Colonic mucosa (tissue), 4 donors: ENCODE measurements around the gene DLGAP4. TPM values are rescaled to one million over a fixed set of nuclear protein-coding genes. Genes with fewer than 3 reads are reported as not detected.
"Not testable (repeated sequence)": the region's sequence is repeated elsewhere in the genome, so short reads cannot be mapped to it uniquely, and the experiment has no call there.

Experiments
- DNase-seq: peaks from one replicate; pipeline ENCODE4 v3.0.0-alpha.2; 2020
- H3K27ac ChIP-seq: fragments of 200-600 bp; one replicate; pipeline ENCODE4 v1.8.0; 2021
- H3K27me3 ChIP-seq: fragments of 200-600 bp; one replicate; pipeline ENCODE4 v1.8.0; 2021
- H3K36me3 ChIP-seq: fragments of 200-600 bp; one replicate; pipeline ENCODE4 v1.8.0; 2021
- H3K4me1 ChIP-seq: fragments of 200-600 bp; one replicate; pipeline ENCODE4 v1.8.0; 2021; ENCODE audit warnings: mild to moderate bottlenecking
- H3K4me3 ChIP-seq: fragments of 200-600 bp; one replicate; pipeline ENCODE4 v1.8.0; 2021
- H3K9ac ChIP-seq, 2 donors: one replicate each; pipeline ENCODE4 v1.7.0; 2013; ENCODE audit warnings: control low read depth in 2 of 2, low read depth in 2 of 2, low read length in 2 of 2
- H3K9me3 ChIP-seq: fragments of 200-600 bp; one replicate; pipeline ENCODE4 v1.8.0; 2021
- CTCF ChIP-seq: fragments of 200-600 bp; IDR thresholded peaks from one replicate; pipeline ENCODE4 v1.8.0; 2022; ENCODE audit warnings: antibody characterized with exemption, mild to moderate bottlenecking
- intact Hi-C: fragments of 100-400 bp; cut with DNase I; formaldehyde crosslinking; loops from one replicate; pipeline ENCODE4 v1.14.1; 2022
- total RNA-seq, 2 donors: library from RNA; stranded (reverse); fragmentation: NEBNext Ultra II Directional in 1 of 2; extraction: Animal tissue kit (Norgen Biotek cat#: 25700) in 1 of 2; gene quantifications; one replicate each; pipeline ENCODE4 v1.2.1, GENCODE V29; 2021
- donor health status: healthy.
- donor health status: DM: no; HTN: no; CAD: no.
- donor health status: DM: no; HTN: no; CAD: no.

Gene DLGAP4
- total RNA-seq, 2 donors from 2014 or later, result 43.1 to 48.6 TPM

GRCh38 chr20:36555248-36555647 is 249.1 kb downstream of the DLGAP4 start:
- no peak for TF ChIP-seq CTCF
- Histone ChIP-seq H3K4me1 (no peaks in the 10 kb centered on the region), H3K36me3 (no peaks in the 10 kb centered on the region), H3K4me3 (no peak overlapping the region), H3K9me3 (no peaks in the 10 kb centered on the region), H3K27ac (no peak overlapping the region), H3K9ac (no peak overlapping the region), H3K27me3 (no peaks in the 10 kb centered on the region)
- DNase-seq, result no peak
- intact Hi-C loops, result loop anchor here (5.0 kb wide), 1 partner anchor 37 kb away; no protein-coding TSS in a partner anchor

- Histone ChIP-seq H3K27me3 (no peaks in the 10 kb centered on the region), H3K9me3 (no peaks in the 10 kb centered on the region), H3K27ac (no peak overlapping the region), H3K4me1 (no peaks in the 10 kb centered on the region), H3K36me3 (no peaks in the 10 kb centered on the region), H3K4me3 (no peak overlapping the region), H3K9ac (no peak overlapping the region)
- intact Hi-C loops, result no loop called here
- DNase-seq, result no peak
- TF ChIP-seq CTCF, result no peak
These were observed 256.6 kb downstream of the DLGAP4 start for GRCh38 chr20:36562724-36563123.

GRCh38 chr20:36563374-36563773 is 257.2 kb downstream of the DLGAP4 start:
- Histone ChIP-seq H3K27ac (no peak overlapping the region), H3K4me3 (no peak overlapping the region)
- DNase-seq, result no peak

GRCh38 chr20:36564078-36564725 is 258.1 kb downstream of the DLGAP4 start:
- H3K27me3 ChIP-seq, H3K27ac ChIP-seq, intact Hi-C loops, H3K4me1 ChIP-seq, H3K9me3 ChIP-seq, DNase-seq, H3K36me3 ChIP-seq, H3K9ac ChIP-seq, H3K4me3 ChIP-seq: not testable (repeated sequence)

More at GRCh38 chr20:36563374-36563773, 257.2 kb downstream of the DLGAP4 start:
- Histone ChIP-seq H3K27me3 (no peaks in the 10 kb centered on the region), H3K9me3 (no peaks in the 10 kb centered on the region), H3K36me3 (no peaks in the 10 kb centered on the region), H3K9ac (no peak overlapping the region), H3K4me1 (no peaks in the 10 kb centered on the region)
- intact Hi-C loops, result no loop called here
- no peak for TF ChIP-seq CTCF

- H3K9me3 ChIP-seq, intact Hi-C loops, H3K4me3 ChIP-seq, H3K4me1 ChIP-seq, H3K27me3 ChIP-seq, H3K36me3 ChIP-seq, DNase-seq, H3K9ac ChIP-seq, H3K27ac ChIP-seq: not testable (repeated sequence)
These were observed 258.6 kb downstream of the DLGAP4 start for GRCh38 chr20:36564726-36565121.

- Histone ChIP-seq H3K27ac (no peak overlapping the region), H3K4me3 (no peak overlapping the region), H3K4me1 (no peaks in the 10 kb centered on the region), H3K27me3 (no peaks in the 10 kb centered on the region), H3K9ac (no peak overlapping the region), H3K9me3 (no peaks in the 10 kb centered on the region), H3K36me3 (no peaks in the 10 kb centered on the region)
- TF ChIP-seq CTCF, result no peak
- no peak for DNase-seq
- intact Hi-C loops, result no loop called here
These were observed 259.4 kb downstream of the DLGAP4 start for GRCh38 chr20:36565520-36565919.
